OCI-LY7 (cell line): ENCODE data around the gene GOLGA6B.

Experiments used
- CTCF ChIP-seq: fragments of 200-600 bp; sonication (generic); conservative IDR thresholded peaks from 2 replicates; pipeline ENCODE4 v1.5.1; 2014; ENCODE audit warnings: mild to moderate bottlenecking, antibody characterized with exemption, low read length, moderate library complexity, mixed read lengths
- EZH2phosphoT487 ChIP-seq: fragments of 200-600 bp; sonication (generic); IDR thresholded peaks from 2 replicates; pipeline ENCODE4 v1.6.1; 2018; ENCODE audit warnings: low read depth, borderline replicate concordance, mild to moderate bottlenecking, mixed run types, antibody characterized with exemption, low read length, moderate library complexity, mixed read lengths

- TF ChIP-seq CTCF = no peak
- no peak for TF ChIP-seq EZH2phosphoT487
Measured at GRCh38 chr15:72680931-72681330, 26.4 kb downstream of the GOLGA6B start.
